ENCODE data around the gene ZNF441.

The ZNF441 gene

GRCh38 chr19:11832253-11832912 lies 65.6 kb downstream of the ZNF441 start:
- no peaks in the 10 kb centered on the region for H3K4me1 ChIP-seq (ENCODE audit: control insufficient read depth, insufficient read depth, low read length)
- H3K9me3 ChIP-seq (ENCODE audit: control insufficient read depth, insufficient read depth, low read depth, low read length) = no peaks in the 10 kb centered on the region
- ChIA-PET CTCF (interaction anchor here (0.6 kb wide), 1 partner anchor 139 kb away, joined by 3 read pairs; no protein-coding TSS in a partner anchor), POLR2A (no interaction called here)
- TF ChIP-seq ZBTB20 (tag by site-specific recombination; IDR thresholded peaks at IDR 0.05) = no peak
- peak; percentile 95 for TF ChIP-seq SETDB1 (IDR thresholded peaks at IDR 0.05; ENCODE audit: insufficient read length, low read length)
- H3K4me3 ChIP-seq (ENCODE audit: low read depth, low read length) = no peak overlapping the region
- no peak overlapping the region for H3K27ac ChIP-seq (ENCODE audit: extremely low read depth, low read depth, low read length)
- peaks cover 0 to 44% of the 10 kb centered on the region in 2 experiments; a peak in 1 of 3 replicates for H3K36me3 ChIP-seq (ENCODE audit: control insufficient read depth in 2 of 2, insufficient read depth in 1 of 2, low read length in 2 of 2)

- Histone ChIP-seq H3K4me3 (ENCODE audit: low read depth, low read length) (no peak overlapping the region), H3K36me3 (ENCODE audit: control insufficient read depth in 2 of 2, insufficient read depth in 1 of 2, low read length in 2 of 2) (peaks cover 0 to 41% of the 10 kb centered on the region in 2 experiments; a peak in 1 of 3 replicates), H3K4me1 (ENCODE audit: control insufficient read depth, insufficient read depth, low read length) (no peaks in the 10 kb centered on the region), H3K27ac (ENCODE audit: extremely low read depth, low read depth, low read length) (no peak overlapping the region), H3K9me3 (ENCODE audit: control insufficient read depth, insufficient read depth, low read depth, low read length) (no peaks in the 10 kb centered on the region)
- POLR2A ChIA-PET = no interaction called here
- CTCF ChIA-PET = no interaction called here
- peak; percentile 64 for TF ChIP-seq SETDB1 (IDR thresholded peaks at IDR 0.05; ENCODE audit: insufficient read length, low read length)
- TF ChIP-seq ZNF274 (IDR thresholded peaks at IDR 0.05; ENCODE audit: low read length) = no peak
- TF ChIP-seq ZNF274 (tag by site-specific recombination; IDR thresholded peaks at IDR 0.05; ENCODE audit: borderline replicate concordance) = peak; percentile 73; the same call in 1 of the 2 replicates
- no peak for TF ChIP-seq ZNF549 (tag by site-specific recombination; IDR thresholded peaks at IDR 0.05)
Observed at GRCh38 chr19:11833541-11833940, 66.7 kb downstream of the ZNF441 start.

Data from HEK293 (cell line).